ENCODE measurements around the gene GGCX.

GRCh38 chr2:85504778-85505261 is 56.5 kb downstream of the GGCX start:
- TF ChIP-seq, protein P1, sequence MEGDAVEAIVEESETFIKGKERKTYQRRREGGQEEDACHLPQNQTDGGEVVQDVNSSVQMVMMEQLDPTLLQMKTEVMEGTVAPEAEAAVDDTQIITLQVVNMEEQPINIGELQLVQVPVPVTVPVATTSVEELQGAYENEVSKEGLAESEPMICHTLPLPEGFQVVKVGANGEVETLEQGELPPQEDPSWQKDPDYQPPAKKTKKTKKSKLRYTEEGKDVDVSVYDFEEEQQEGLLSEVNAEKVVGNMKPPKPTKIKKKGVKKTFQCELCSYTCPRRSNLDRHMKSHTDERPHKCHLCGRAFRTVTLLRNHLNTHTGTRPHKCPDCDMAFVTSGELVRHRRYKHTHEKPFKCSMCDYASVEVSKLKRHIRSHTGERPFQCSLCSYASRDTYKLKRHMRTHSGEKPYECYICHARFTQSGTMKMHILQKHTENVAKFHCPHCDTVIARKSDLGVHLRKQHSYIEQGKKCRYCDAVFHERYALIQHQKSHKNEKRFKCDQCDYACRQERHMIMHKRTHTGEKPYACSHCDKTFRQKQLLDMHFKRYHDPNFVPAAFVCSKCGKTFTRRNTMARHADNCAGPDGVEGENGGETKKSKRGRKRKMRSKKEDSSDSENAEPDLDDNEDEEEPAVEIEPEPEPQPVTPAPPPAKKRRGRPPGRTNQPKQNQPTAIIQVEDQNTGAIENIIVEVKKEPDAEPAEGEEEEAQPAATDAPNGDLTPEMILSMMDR (IDR thresholded peaks at IDR 0.05; ENCODE audit: insufficient read depth, low read length), result no peak
- TF ChIP-seq POLR2AphosphoS5 (IDR thresholded peaks at IDR 0.05; ENCODE audit: low read depth), result no peak
- no peak for TF ChIP-seq SPI1 (IDR thresholded peaks at IDR 0.05; ENCODE audit: borderline replicate concordance, low read depth)
- TF ChIP-seq, protein P2, sequence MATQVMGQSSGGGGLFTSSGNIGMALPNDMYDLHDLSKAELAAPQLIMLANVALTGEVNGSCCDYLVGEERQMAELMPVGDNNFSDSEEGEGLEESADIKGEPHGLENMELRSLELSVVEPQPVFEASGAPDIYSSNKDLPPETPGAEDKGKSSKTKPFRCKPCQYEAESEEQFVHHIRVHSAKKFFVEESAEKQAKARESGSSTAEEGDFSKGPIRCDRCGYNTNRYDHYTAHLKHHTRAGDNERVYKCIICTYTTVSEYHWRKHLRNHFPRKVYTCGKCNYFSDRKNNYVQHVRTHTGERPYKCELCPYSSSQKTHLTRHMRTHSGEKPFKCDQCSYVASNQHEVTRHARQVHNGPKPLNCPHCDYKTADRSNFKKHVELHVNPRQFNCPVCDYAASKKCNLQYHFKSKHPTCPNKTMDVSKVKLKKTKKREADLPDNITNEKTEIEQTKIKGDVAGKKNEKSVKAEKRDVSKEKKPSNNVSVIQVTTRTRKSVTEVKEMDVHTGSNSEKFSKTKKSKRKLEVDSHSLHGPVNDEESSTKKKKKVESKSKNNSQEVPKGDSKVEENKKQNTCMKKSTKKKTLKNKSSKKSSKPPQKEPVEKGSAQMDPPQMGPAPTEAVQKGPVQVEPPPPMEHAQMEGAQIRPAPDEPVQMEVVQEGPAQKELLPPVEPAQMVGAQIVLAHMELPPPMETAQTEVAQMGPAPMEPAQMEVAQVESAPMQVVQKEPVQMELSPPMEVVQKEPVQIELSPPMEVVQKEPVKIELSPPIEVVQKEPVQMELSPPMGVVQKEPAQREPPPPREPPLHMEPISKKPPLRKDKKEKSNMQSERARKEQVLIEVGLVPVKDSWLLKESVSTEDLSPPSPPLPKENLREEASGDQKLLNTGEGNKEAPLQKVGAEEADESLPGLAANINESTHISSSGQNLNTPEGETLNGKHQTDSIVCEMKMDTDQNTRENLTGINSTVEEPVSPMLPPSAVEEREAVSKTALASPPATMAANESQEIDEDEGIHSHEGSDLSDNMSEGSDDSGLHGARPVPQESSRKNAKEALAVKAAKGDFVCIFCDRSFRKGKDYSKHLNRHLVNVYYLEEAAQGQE (IDR thresholded peaks at IDR 0.05; ENCODE audit: insufficient replicate concordance, low read depth), result no peak

All from HL-60 (cell line).